Myocyte (in vitro differentiated cells): Measurements from ENCODE around the gene TNS4. TPM values are rescaled to one million over a fixed set of nuclear protein-coding genes. Genes with fewer than 3 reads are reported as not detected.

Experiments
- DNase-seq: peaks from one replicate; pipeline ENCODE4 v3.0.0-alpha.2; 2012; ENCODE audit warnings: low read depth
- total RNA-seq: library from RNA; depleted of rRNA; stranded (reverse); fragments of >200 nt; gene quantifications from 2 replicates; pipeline ENCODE4 v1.2.3, GENCODE V29; 2014

Gene TNS4
- total RNA-seq, 1 donor from 2014 or later, result not detected

GRCh38 chr17:40517286-40517662 is 15.9 kb upstream of the TNS4 start:
- no peak for DNase-seq

- DNase-seq, result no peak
Observed at GRCh38 chr17:40516581-40517285, 15.3 kb upstream of the TNS4 start.

- no peak for DNase-seq
Observed at GRCh38 chr17:40515491-40516041, 14.1 kb upstream of the TNS4 start.

GRCh38 chr17:40515011-40515410 is 13.6 kb upstream of the TNS4 start:
- no peak for DNase-seq

GRCh38 chr17:40514013-40514875 is 12.8 kb upstream of the TNS4 start:
- DNase-seq, result no peak

GRCh38 chr17:40511667-40512220 is 10.3 kb upstream of the TNS4 start:
- DNase-seq, result peak; percentile 95

- DNase-seq, result no peak
Observed at GRCh38 chr17:40511136-40511535, 9.7 kb upstream of the TNS4 start.

GRCh38 chr17:40510328-40510648 is 8.9 kb upstream of the TNS4 start:
- peak; percentile 18 for DNase-seq

GRCh38 chr17:40509626-40510327 is 8.4 kb upstream of the TNS4 start:
- DNase-seq, result no peak

GRCh38 chr17:40506786-40507185 is 5.4 kb upstream of the TNS4 start:
- no peak for DNase-seq

- DNase-seq, result no peak
Observed at GRCh38 chr17:40503154-40503553, 1.7 kb upstream of the TNS4 start.

GRCh38 chr17:40502716-40503115 is 1.3 kb upstream of the TNS4 start:
- DNase-seq, result no peak

- DNase-seq, result no peak
Observed at GRCh38 chr17:40500709-40501108, 714 bp downstream of the TNS4 start.

- DNase-seq, result no peak
Observed at GRCh38 chr17:40500190-40500589, 1.2 kb downstream of the TNS4 start.

- DNase-seq, result peak; percentile 83
Observed at GRCh38 chr17:40499551-40500189, 1.8 kb downstream of the TNS4 start.

- no peak for DNase-seq
Observed at GRCh38 chr17:40498281-40499084, 2.9 kb downstream of the TNS4 start.

- no peak for DNase-seq
Observed at GRCh38 chr17:40497695-40498094, 3.7 kb downstream of the TNS4 start.

- no peak for DNase-seq
Observed at GRCh38 chr17:40496634-40497420, 4.6 kb downstream of the TNS4 start.

- no peak for DNase-seq
Observed at GRCh38 chr17:40496170-40496569, 5.3 kb downstream of the TNS4 start.
